Breast epithelium (tissue), 3 donors: ENCODE data around the gene KATNA1.

ENCODE experiments used
- POLR2A ChIP-seq: fragments of 450-650 bp; IDR thresholded peaks from one replicate; pipeline ENCODE4 v1.6.1; 2016; ENCODE audit warnings: antibody characterized with exemption, mild to moderate bottlenecking, moderate library complexity
- POLR2AphosphoS5 ChIP-seq, 3 donors: sonication (generic); formaldehyde crosslinking; IDR thresholded peaks; one replicate each; pipeline ENCODE4 v1.6.1; 2017; ENCODE audit warnings: antibody characterized with exemption in 3 of 3
- TF ChIP-seq, protein P1 (sequence below), 3 donors: fragments of 450-650 bp; IDR thresholded peaks; one replicate each; pipeline ENCODE4 v1.5.1; 2016 to 2017; ENCODE audit warnings: antibody characterized with exemption in 3 of 3, mild to moderate bottlenecking in 3 of 3, moderate library complexity in 3 of 3

- TF ChIP-seq, protein P1, sequence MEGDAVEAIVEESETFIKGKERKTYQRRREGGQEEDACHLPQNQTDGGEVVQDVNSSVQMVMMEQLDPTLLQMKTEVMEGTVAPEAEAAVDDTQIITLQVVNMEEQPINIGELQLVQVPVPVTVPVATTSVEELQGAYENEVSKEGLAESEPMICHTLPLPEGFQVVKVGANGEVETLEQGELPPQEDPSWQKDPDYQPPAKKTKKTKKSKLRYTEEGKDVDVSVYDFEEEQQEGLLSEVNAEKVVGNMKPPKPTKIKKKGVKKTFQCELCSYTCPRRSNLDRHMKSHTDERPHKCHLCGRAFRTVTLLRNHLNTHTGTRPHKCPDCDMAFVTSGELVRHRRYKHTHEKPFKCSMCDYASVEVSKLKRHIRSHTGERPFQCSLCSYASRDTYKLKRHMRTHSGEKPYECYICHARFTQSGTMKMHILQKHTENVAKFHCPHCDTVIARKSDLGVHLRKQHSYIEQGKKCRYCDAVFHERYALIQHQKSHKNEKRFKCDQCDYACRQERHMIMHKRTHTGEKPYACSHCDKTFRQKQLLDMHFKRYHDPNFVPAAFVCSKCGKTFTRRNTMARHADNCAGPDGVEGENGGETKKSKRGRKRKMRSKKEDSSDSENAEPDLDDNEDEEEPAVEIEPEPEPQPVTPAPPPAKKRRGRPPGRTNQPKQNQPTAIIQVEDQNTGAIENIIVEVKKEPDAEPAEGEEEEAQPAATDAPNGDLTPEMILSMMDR (IDR thresholded peaks at IDR 0.05), result no peak
- no peak for TF ChIP-seq POLR2A
- no peak for TF ChIP-seq POLR2AphosphoS5 (IDR thresholded peaks at IDR 0.05)
These were observed 19.5 kb downstream of the KATNA1 start for GRCh38 chr6:149628875-149629510.
